ENCODE measurements around the gene RASA1. TPM values are rescaled to one million over a fixed set of nuclear protein-coding genes. Genes with fewer than 3 reads are reported as not detected.

RASA1 gene
- total RNA-seq, 1 experiment from 2014 or later = 23.0 TPM

- no peaks in the 10 kb centered on the region; the same call in 1 of the 2 replicates for H3K27me3 ChIP-seq (replicated peaks; ENCODE audit: control insufficient read depth, insufficient read depth, low read length)
- H3K4me3 ChIP-seq (ENCODE audit: low read depth, low read length) = no peak overlapping the region
- TF ChIP-seq CTCF (IDR thresholded peaks at IDR 0.05; ENCODE audit: insufficient read depth in 1 of 2, low read depth in 1 of 2, low read length in 1 of 2, severe bottlenecking in 1 of 2, unreplicated experiment in 1 of 2) = no peak
- H3K4me1 Mint-ChIP-seq (ENCODE audit: low read depth, unreplicated experiment) = no peaks in the 10 kb centered on the region
- H3K36me3 Mint-ChIP-seq (ENCODE audit: insufficient read depth, unreplicated experiment) = no peaks in the 10 kb centered on the region
- DNase-seq = no peak
- no peaks in the 10 kb centered on the region for H3K36me3 ChIP-seq (ENCODE audit: control insufficient read depth, insufficient read depth, low read length)
- ChIA-PET CTCF (no interaction called here), POLR2A (no interaction called here)
- H3K9me3 Mint-ChIP-seq (ENCODE audit: unreplicated experiment) = no peaks in the 10 kb centered on the region
- intact Hi-C loops (cut with micrococcal nuclease; ENCODE audit: unreplicated experiment) = loop anchor here (10.0 kb wide), 2 partner anchors 341 to 1271 kb away; no protein-coding TSS in a partner anchor
- H3K4me1 ChIP-seq = no peaks in the 10 kb centered on the region
- no peak overlapping the region for H3K4me3 Mint-ChIP-seq (ENCODE audit: unreplicated experiment)
- no TSS peak for BruUV-seq (replicated peaks)
- H3K27ac Mint-ChIP-seq (ENCODE audit: unreplicated experiment) = no peak overlapping the region
- H3K27me3 Mint-ChIP-seq (ENCODE audit: insufficient read depth, unreplicated experiment) = peaks cover 4% of the 10 kb centered on the region
- no peaks in the 10 kb centered on the region for H3K9me3 ChIP-seq
Observed at GRCh38 chr5:87423755-87424154, 156.1 kb downstream of the RASA1 start.

- no peaks in the 10 kb centered on the region for H3K4me1 ChIP-seq
- H3K27ac Mint-ChIP-seq (ENCODE audit: unreplicated experiment) = no peak overlapping the region
- H3K4me3 ChIP-seq (ENCODE audit: low read depth, low read length) = no peak overlapping the region
- H3K9me3 ChIP-seq = no peaks in the 10 kb centered on the region
- H3K36me3 Mint-ChIP-seq (ENCODE audit: insufficient read depth, unreplicated experiment) = no peaks in the 10 kb centered on the region
- H3K4me1 Mint-ChIP-seq (ENCODE audit: low read depth, unreplicated experiment) = no peaks in the 10 kb centered on the region
- no peaks in the 10 kb centered on the region for H3K27me3 Mint-ChIP-seq (ENCODE audit: insufficient read depth, unreplicated experiment)
- BruUV-seq (replicated peaks) = no TSS peak
- CTCF ChIA-PET = no interaction called here
- no peak overlapping the region for H3K4me3 Mint-ChIP-seq (ENCODE audit: unreplicated experiment)
- H3K36me3 ChIP-seq (ENCODE audit: control insufficient read depth, insufficient read depth, low read length) = no peaks in the 10 kb centered on the region
- no peak for DNase-seq
- POLR2A ChIA-PET = no interaction called here
- no peaks in the 10 kb centered on the region for H3K9me3 Mint-ChIP-seq (ENCODE audit: unreplicated experiment)
- no peaks in the 10 kb centered on the region for H3K27me3 ChIP-seq (replicated peaks; ENCODE audit: control insufficient read depth, insufficient read depth, low read length)
- no peak for TF ChIP-seq CTCF (IDR thresholded peaks at IDR 0.05; ENCODE audit: insufficient read depth in 1 of 2, low read depth in 1 of 2, low read length in 1 of 2, severe bottlenecking in 1 of 2, unreplicated experiment in 1 of 2)
- intact Hi-C loops (cut with micrococcal nuclease; ENCODE audit: unreplicated experiment) = no loop called here
Observed at GRCh38 chr5:87430863-87431457, 163.3 kb downstream of the RASA1 start.

GRCh38 chr5:87432460-87432859 lies 164.8 kb downstream of the RASA1 start:
- no peaks in the 10 kb centered on the region for H3K27me3 Mint-ChIP-seq (ENCODE audit: insufficient read depth, unreplicated experiment)
- H3K4me3 Mint-ChIP-seq (ENCODE audit: unreplicated experiment) = no peak overlapping the region

More at GRCh38 chr5:87432460-87432859, 164.8 kb downstream of the RASA1 start:
- Mint-ChIP-seq H3K27ac (ENCODE audit: unreplicated experiment) (no peak overlapping the region), H3K36me3 (ENCODE audit: insufficient read depth, unreplicated experiment) (no peaks in the 10 kb centered on the region), H3K4me1 (ENCODE audit: low read depth, unreplicated experiment) (no peaks in the 10 kb centered on the region), H3K9me3 (ENCODE audit: unreplicated experiment) (no peaks in the 10 kb centered on the region)
- Histone ChIP-seq H3K4me3 (ENCODE audit: low read depth, low read length) (no peak overlapping the region), H3K36me3 (ENCODE audit: control insufficient read depth, insufficient read depth, low read length) (no peaks in the 10 kb centered on the region), H3K4me1 (no peaks in the 10 kb centered on the region), H3K27me3 (replicated peaks; ENCODE audit: control insufficient read depth, insufficient read depth, low read length) (no peaks in the 10 kb centered on the region), H3K9me3 (no peaks in the 10 kb centered on the region)
- ChIA-PET CTCF (no interaction called here), POLR2A (no interaction called here)
- BruUV-seq (replicated peaks) = no TSS peak
- no peak for DNase-seq
- intact Hi-C loops (cut with micrococcal nuclease; ENCODE audit: unreplicated experiment) = no loop called here
- TF ChIP-seq CTCF (IDR thresholded peaks at IDR 0.05; ENCODE audit: insufficient read depth in 1 of 2, low read depth in 1 of 2, low read length in 1 of 2, severe bottlenecking in 1 of 2, unreplicated experiment in 1 of 2) = no peak

Data from Caco-2 (cell line).